Measurements from ENCODE around the gene EMILIN2. TPM values are rescaled to one million over a fixed set of nuclear protein-coding genes. Genes with fewer than 3 reads are reported as not detected.

The EMILIN2 gene
- total and polyA plus RNA-seq, 4 donors = 13.5 to 63.2 (median 36.0) TPM

GRCh38 chr18:2878656-2879330 lies 32.0 kb downstream of the EMILIN2 start:
- Histone ChIP-seq H3K27ac (ENCODE audit: low read depth in 1 of 2, low read length in 1 of 2) (no peak overlapping the region), H3K4me3 (no peak overlapping the region), H3K4me1 (ENCODE audit: control insufficient read depth in 5 of 5, insufficient read depth in 5 of 5, low read length in 5 of 5) (peaks cover 0 to 29% (median 5%) of the 10 kb centered on the region in 5 donors), H3K9ac (ENCODE audit: insufficient read depth in 1 of 2, low read length in 2 of 2) (no peak overlapping the region), H3K9me3 (ENCODE audit: control insufficient read depth in 4 of 4, insufficient read depth in 3 of 4, low read length in 3 of 4) (no peaks in the 10 kb centered on the region), H3K36me3 (ENCODE audit: control insufficient read depth in 4 of 4, insufficient read depth in 4 of 4, low read length in 4 of 4) (no peaks in the 10 kb centered on the region), H3K27me3 (ENCODE audit: control insufficient read depth in 3 of 3, insufficient read depth in 3 of 3, low read length in 2 of 3) (no peaks in the 10 kb centered on the region)
- 92 to 94% methylated on average over 15 of the region's 15 CpGs for WGBS, 2 donors
- ATAC-seq (ENCODE audit: insufficient read depth, low FRiP score) (no peak), DNase-seq (no peak)
- TF ChIP-seq, protein P1, sequence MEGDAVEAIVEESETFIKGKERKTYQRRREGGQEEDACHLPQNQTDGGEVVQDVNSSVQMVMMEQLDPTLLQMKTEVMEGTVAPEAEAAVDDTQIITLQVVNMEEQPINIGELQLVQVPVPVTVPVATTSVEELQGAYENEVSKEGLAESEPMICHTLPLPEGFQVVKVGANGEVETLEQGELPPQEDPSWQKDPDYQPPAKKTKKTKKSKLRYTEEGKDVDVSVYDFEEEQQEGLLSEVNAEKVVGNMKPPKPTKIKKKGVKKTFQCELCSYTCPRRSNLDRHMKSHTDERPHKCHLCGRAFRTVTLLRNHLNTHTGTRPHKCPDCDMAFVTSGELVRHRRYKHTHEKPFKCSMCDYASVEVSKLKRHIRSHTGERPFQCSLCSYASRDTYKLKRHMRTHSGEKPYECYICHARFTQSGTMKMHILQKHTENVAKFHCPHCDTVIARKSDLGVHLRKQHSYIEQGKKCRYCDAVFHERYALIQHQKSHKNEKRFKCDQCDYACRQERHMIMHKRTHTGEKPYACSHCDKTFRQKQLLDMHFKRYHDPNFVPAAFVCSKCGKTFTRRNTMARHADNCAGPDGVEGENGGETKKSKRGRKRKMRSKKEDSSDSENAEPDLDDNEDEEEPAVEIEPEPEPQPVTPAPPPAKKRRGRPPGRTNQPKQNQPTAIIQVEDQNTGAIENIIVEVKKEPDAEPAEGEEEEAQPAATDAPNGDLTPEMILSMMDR (IDR thresholded peaks at IDR 0.05; ENCODE audit: control extremely low read depth, extremely low read depth) = no peak

DNA sequence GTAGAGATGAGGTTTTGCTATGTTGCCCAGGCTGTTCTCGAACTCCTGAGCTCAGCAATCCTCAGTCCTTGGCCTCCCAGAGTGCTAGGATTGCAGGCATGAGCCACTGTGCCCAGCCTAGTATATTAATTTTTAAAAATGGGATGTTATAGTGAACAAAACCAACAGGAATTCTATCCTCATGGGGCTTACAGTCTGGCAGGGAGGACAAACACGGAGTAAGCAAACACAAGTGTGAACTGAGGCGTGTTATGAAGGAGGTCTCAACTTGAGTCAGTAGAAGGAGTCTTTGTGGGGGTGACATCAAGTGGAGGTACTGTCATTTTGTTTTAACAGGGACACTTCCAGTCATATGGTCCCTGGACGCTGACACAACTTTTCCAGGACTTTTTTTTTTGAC lies 33.1 kb downstream of the EMILIN2 start:
- no peak for DNase-seq
- Histone ChIP-seq H3K27me3 (ENCODE audit: control insufficient read depth in 3 of 3, insufficient read depth in 3 of 3, low read length in 2 of 3) (no peaks in the 10 kb centered on the region), H3K4me3 (no peak overlapping the region), H3K4me1 (ENCODE audit: control insufficient read depth in 5 of 5, insufficient read depth in 5 of 5, low read length in 5 of 5) (peaks cover 0 to 29% (median 4%) of the 10 kb centered on the region in 5 donors), H3K27ac (ENCODE audit: low read depth in 1 of 2, low read length in 1 of 2) (no peak overlapping the region), H3K9ac (ENCODE audit: insufficient read depth in 1 of 2, low read length in 2 of 2) (no peak overlapping the region), H3K9me3 (ENCODE audit: control insufficient read depth in 4 of 4, insufficient read depth in 3 of 4, low read length in 3 of 4) (no peaks in the 10 kb centered on the region), H3K36me3 (ENCODE audit: control insufficient read depth in 4 of 4, insufficient read depth in 4 of 4, low read length in 4 of 4) (no peaks in the 10 kb centered on the region)
- WGBS, 2 donors = 87 to 91% methylated on average over 4 of the region's 4 CpGs
- ATAC-seq (ENCODE audit: insufficient read depth, low FRiP score) = no peak
- TF ChIP-seq, protein P1 (IDR thresholded peaks at IDR 0.05; ENCODE audit: control extremely low read depth, extremely low read depth) = no peak

DNA sequence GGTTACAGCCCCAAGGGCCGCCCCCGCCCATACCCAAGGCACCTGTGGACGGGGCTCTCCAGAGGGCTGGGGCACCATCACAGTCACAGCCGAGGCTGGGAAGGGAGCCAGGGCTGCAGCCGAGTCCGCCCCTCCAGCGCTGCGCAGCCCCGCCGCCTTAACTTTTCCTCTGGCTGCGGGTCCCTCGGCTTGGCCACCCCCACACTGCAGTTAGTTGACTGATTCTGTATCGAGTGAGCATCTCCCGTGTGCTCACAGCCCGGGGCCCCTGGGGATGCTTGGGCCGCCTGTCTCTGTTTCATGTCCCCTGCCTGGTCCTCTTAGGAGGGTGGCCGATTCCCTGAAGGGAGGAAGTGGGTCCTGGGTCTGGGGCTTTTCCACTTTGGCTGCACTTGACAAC lies 33.7 kb downstream of the EMILIN2 start:
- no peaks in the 10 kb centered on the region for H3K36me3 ChIP-seq (ENCODE audit: control insufficient read depth in 4 of 4, insufficient read depth in 4 of 4, low read length in 4 of 4)
- H3K27me3 ChIP-seq (ENCODE audit: control insufficient read depth in 3 of 3, insufficient read depth in 3 of 3, low read length in 2 of 3) = no peaks in the 10 kb centered on the region
- H3K4me3 ChIP-seq = no peak overlapping the region
- H3K4me1 ChIP-seq (ENCODE audit: control insufficient read depth in 5 of 5, insufficient read depth in 5 of 5, low read length in 5 of 5) = peaks cover 0 to 29% (median 4%) of the 10 kb centered on the region in 5 donors
- no peak for ATAC-seq (ENCODE audit: insufficient read depth, low FRiP score)
- no peak overlapping the region for H3K9ac ChIP-seq (ENCODE audit: insufficient read depth in 1 of 2, low read length in 2 of 2)
- WGBS, 2 donors = 81 to 93% methylated on average over 17 of the region's 17 CpGs
- peak overlapping the region in 1 of 2 donors; percentile 69 for H3K27ac ChIP-seq (ENCODE audit: low read depth in 1 of 2, low read length in 1 of 2)
- peak in 1 of 3 donors; percentile 52 for DNase-seq
- H3K9me3 ChIP-seq (ENCODE audit: control insufficient read depth in 4 of 4, insufficient read depth in 3 of 4, low read length in 3 of 4) = no peaks in the 10 kb centered on the region
- TF ChIP-seq, protein P1 (IDR thresholded peaks at IDR 0.05; ENCODE audit: control extremely low read depth, extremely low read depth) = no peak

All from lung (tissue), 12 donors.